Peyer's patch (tissue), 4 donors: ENCODE results near the gene KLHL7. TPM values are rescaled to one million over a fixed set of nuclear protein-coding genes. Genes with fewer than 3 reads are reported as not detected.

Experiments used
- DNase-seq, 3 donors: peaks; one replicate each; pipeline ENCODE4 v3.0.0-alpha.2; 2017 to 2019
- H3K27ac ChIP-seq, 4 donors: fragments of 200-600 bp; sonication (generic); one replicate each; pipeline ENCODE4 v1.5.1; 2016 to 2019
- H3K27me3 ChIP-seq, 2 donors: fragments of 200-600 bp; sonication (generic); one replicate each; pipeline ENCODE4 v1.5.1; 2019
- H3K36me3 ChIP-seq, 3 donors: fragments of 200-600 bp; sonication (generic); one replicate each; pipeline ENCODE4 v1.5.1; 2016 to 2019
- H3K4me1 ChIP-seq, 4 donors: fragments of 200-600 bp; sonication (generic); one replicate each; pipeline ENCODE4 v1.5.1; 2016 to 2019
- H3K4me3 ChIP-seq, 4 donors: fragments of 200-600 bp; sonication (generic); 1 replicate in 3 of 4; 2 replicates in 1 of 4; pipeline ENCODE4 v1.5.1; 2016 to 2019; ENCODE audit warnings: mild to moderate bottlenecking in 1 of 4
- H3K9me3 ChIP-seq, 4 donors: fragments of 200-600 bp; sonication (generic); one replicate each; pipeline ENCODE4 v1.5.1; 2016 to 2019; ENCODE audit warnings: mild to moderate bottlenecking in 1 of 4
- POLR2A ChIP-seq, 2 donors: fragments of 450-650 bp; IDR thresholded peaks; one replicate each; pipeline ENCODE4 v1.5.1; 2017; ENCODE audit warnings: antibody characterized with exemption in 2 of 2, mild to moderate bottlenecking in 2 of 2, moderate library complexity in 2 of 2
- total RNA-seq, 4 donors: library from RNA; depleted of rRNA; stranded (reverse); fragments of >200 nt; gene quantifications; one replicate each; pipeline ENCODE4 v1.1.0, GENCODE V29; 2016
- TF ChIP-seq, protein P1 (sequence below), 6 experiments: fragments of 450-650 bp in 4 of 6; fragments of 200-600 bp in 2 of 6; sonication (generic) in 1 of 6; IDR thresholded peaks; one replicate each; pipeline ENCODE4 v1.5.1; 2017 to 2019; ENCODE audit warnings: antibody characterized with exemption in 6 of 6, mild to moderate bottlenecking in 3 of 6, moderate library complexity in 1 of 6

The KLHL7 gene
- total RNA-seq, 4 donors from 2014 or later, result 16.7 to 53.6 (median 23.1) TPM

DNA sequence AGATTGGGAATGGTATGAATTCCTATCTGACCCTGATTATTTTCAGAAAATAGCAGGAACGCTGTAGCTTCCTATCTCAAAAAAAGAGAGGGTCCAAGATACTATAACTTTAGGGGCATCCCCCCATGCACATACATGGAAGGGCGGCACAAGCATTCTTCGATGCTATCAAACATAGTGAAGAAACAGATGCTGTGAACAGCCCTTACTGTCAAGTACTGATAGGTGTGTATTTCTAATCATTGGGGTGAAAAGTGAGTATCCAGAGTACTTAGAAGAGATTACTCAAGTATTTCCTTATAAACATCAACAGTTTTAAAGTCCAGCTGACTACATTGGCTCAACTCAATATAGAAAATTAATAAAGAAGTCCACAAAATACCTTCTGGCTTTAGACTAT lies 59.3 kb downstream of the KLHL7 start:
- Histone ChIP-seq H3K4me3 (no peak overlapping the region), H3K27me3 (no peaks in the 10 kb centered on the region)
- no peak for DNase-seq

DNA sequence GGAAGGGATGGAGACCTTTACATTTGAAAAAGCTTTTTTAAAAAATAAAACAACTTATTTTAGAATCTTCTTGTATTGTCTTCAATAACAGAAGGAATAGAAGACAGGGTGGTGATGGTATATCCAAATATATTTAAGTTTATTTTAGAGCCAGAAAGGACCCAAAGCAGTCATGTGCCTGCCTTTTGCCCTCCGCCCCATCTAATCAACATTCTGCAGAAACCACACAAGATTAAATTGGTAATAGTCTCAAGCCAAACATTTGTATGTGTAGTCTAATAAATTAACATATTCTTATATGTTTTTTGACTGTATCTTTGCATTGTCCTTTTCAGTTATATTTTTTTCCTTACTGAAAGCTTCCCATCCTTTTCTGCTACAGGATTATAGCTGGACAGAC lies 59.7 kb downstream of the KLHL7 start:
- Histone ChIP-seq H3K4me1 (no peaks in the 10 kb centered on the region), H3K4me3 (no peak overlapping the region), H3K9me3 (no peaks in the 10 kb centered on the region), H3K36me3 (no peaks in the 10 kb centered on the region), H3K27ac (no peak overlapping the region), H3K27me3 (no peaks in the 10 kb centered on the region)
- TF ChIP-seq, protein P1, sequence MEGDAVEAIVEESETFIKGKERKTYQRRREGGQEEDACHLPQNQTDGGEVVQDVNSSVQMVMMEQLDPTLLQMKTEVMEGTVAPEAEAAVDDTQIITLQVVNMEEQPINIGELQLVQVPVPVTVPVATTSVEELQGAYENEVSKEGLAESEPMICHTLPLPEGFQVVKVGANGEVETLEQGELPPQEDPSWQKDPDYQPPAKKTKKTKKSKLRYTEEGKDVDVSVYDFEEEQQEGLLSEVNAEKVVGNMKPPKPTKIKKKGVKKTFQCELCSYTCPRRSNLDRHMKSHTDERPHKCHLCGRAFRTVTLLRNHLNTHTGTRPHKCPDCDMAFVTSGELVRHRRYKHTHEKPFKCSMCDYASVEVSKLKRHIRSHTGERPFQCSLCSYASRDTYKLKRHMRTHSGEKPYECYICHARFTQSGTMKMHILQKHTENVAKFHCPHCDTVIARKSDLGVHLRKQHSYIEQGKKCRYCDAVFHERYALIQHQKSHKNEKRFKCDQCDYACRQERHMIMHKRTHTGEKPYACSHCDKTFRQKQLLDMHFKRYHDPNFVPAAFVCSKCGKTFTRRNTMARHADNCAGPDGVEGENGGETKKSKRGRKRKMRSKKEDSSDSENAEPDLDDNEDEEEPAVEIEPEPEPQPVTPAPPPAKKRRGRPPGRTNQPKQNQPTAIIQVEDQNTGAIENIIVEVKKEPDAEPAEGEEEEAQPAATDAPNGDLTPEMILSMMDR (IDR thresholded peaks at IDR 0.05), result no peak
- no peak for TF ChIP-seq POLR2A (IDR thresholded peaks at IDR 0.05)
- no peak for DNase-seq

More for the DNA sequence above, 59.3 kb downstream of the KLHL7 start:
- TF ChIP-seq, protein P1 (IDR thresholded peaks at IDR 0.05), result no peak
- TF ChIP-seq POLR2A (IDR thresholded peaks at IDR 0.05), result no peak
- H3K36me3 ChIP-seq, result no peaks in the 10 kb centered on the region
- H3K9me3 ChIP-seq, result no peaks in the 10 kb centered on the region
- H3K4me1 ChIP-seq, result no peaks in the 10 kb centered on the region
- H3K27ac ChIP-seq, result no peak overlapping the region

DNA sequence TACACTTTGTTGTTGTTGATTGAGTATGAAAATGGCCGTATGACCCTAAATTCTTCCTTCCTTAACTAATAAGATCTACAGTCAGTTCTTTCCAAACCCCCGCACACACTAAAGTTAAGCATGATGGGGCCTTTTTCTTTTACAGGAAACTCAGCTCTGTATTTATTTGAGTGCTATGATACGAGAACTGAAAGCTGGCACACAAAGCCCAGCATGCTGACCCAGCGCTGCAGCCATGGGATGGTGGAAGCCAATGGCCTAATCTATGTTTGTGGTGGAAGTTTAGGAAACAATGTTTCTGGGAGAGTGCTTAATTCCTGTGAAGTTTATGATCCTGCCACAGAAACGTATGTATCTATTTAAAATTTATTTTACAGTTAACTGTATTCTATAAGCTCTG lies 62.1 kb downstream of the KLHL7 start:
- DNase-seq, result no peak
- no peak overlapping the region for H3K4me3 ChIP-seq

DNA sequence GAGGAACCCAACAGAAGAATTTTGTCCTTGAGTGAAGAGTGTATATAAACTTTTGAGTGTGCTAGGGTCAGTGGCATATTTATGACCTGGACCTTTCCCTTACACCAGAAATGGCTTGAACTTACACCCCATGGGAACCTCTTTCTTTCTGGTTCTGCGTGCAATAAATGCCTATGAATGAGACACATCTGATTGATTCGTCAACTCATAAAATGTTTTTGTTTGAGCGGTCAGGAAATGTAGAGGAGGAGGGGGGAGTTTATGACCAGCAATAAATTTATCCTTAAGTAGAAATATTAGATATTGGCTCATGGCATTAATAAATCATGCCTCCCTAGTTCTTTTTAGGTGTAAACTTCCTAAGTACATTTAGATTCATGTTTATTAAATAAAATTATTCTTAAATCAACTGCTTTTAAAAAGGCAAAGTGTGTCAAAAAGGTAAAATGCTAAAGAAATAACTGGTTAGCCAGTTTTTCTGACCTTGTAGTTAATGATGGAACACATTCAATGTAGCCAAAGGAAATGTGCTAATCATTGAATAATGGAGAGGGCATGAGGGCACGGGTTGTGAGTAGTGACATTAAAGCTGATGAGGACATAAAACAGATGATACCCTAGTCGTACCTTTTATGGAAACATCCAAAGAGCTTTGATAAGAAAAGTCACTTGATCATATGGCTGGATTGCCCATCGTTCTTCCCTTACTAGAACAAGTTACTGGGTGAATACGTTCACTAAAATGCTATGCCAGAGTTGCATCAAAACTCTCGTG lies 62.7 kb downstream of the KLHL7 start:
- no peak for DNase-seq
- no peaks in the 10 kb centered on the region for H3K27me3 ChIP-seq
- H3K4me3 ChIP-seq, result no peak overlapping the region
- H3K4me1 ChIP-seq, result no peaks in the 10 kb centered on the region
- H3K9me3 ChIP-seq, result no peaks in the 10 kb centered on the region
- no peak overlapping the region for H3K27ac ChIP-seq
- no peaks in the 10 kb centered on the region for H3K36me3 ChIP-seq
- TF ChIP-seq, protein P1 (IDR thresholded peaks at IDR 0.05), result no peak
- TF ChIP-seq POLR2A (IDR thresholded peaks at IDR 0.05), result no peak

More for the DNA sequence above, 62.1 kb downstream of the KLHL7 start:
- no peaks in the 10 kb centered on the region for H3K27me3 ChIP-seq
- no peaks in the 10 kb centered on the region for H3K9me3 ChIP-seq
- no peaks in the 10 kb centered on the region for H3K36me3 ChIP-seq
- H3K27ac ChIP-seq, result no peak overlapping the region
- no peaks in the 10 kb centered on the region for H3K4me1 ChIP-seq
- TF ChIP-seq, protein P1 (IDR thresholded peaks at IDR 0.05), result no peak
- no peak for TF ChIP-seq POLR2A (IDR thresholded peaks at IDR 0.05)

DNA sequence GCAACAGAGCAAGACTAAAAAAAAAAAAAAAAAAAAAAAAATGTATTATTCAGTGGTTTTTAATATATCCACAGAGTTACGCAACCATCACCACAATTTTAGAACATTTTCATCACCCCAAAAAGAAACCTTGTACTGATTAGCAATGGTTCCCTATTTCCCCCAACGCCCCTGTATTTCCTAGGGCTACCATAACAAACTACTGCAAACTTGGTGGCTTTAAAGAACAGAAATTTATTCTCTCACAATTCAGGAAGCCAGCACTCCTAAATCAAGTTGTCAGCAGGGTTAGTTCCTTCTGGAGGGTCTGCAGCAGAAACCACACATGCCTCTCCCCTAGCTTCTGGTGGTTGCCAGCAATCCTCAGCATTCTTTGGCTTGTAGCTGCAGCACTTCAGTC lies 70.4 kb downstream of the KLHL7 start:
- H3K4me3 ChIP-seq, result no peak overlapping the region
- no peak for DNase-seq
- peaks cover 0 to under 1% (median 0%) of the 10 kb centered on the region in 4 donors for H3K4me1 ChIP-seq
- H3K27ac ChIP-seq, result no peak overlapping the region
- no peaks in the 10 kb centered on the region for H3K27me3 ChIP-seq
- peaks cover 0 to 7% (median 0%) of the 10 kb centered on the region in 3 donors for H3K36me3 ChIP-seq
- no peaks in the 10 kb centered on the region for H3K9me3 ChIP-seq
- TF ChIP-seq POLR2A (IDR thresholded peaks at IDR 0.05), result no peak
- TF ChIP-seq, protein P1 (IDR thresholded peaks at IDR 0.05), result no peak
